K562 (cell line): Measurements from ENCODE around the gene FAM120C. TPM values are rescaled to one million over a fixed set of nuclear protein-coding genes. Genes with fewer than 3 reads are reported as not detected.
A peak's percentile ranks its signal among the peaks of the same experiment; 100 is the strongest.

Experiments
- ATAC-seq: fragments of 200-7000 bp; cut with Tn5 transposase; 3 replicates; pipeline ENCODE4 v1.9.1; 2020; ENCODE audit warnings: moderate library complexity
- Bru-seq: library from RNA; stranded (reverse); fragments of 400-500 nt; gene quantifications from one replicate; lab custom pipeline; 2021; lab: Mats Ljungman, UMichigan
- BruChase-seq, 2 experiments: library from RNA; stranded (reverse); fragments of 400-500 nt; gene quantifications; one replicate each; lab custom pipeline; 2021; lab: Mats Ljungman, UMichigan
- BruUV-seq: library from RNA; stranded (reverse); fragments of 400-500 nt; replicated peaks from 2 replicates; lab custom pipeline; 2021; lab: Mats Ljungman, UMichigan
- CTCF ChIA-PET: fragments of 300-600 bp; formaldehyde crosslinking; extraction: SDS; loops from one replicate; lab custom pipeline; 2021; ENCODE audit warnings: low intra/inter-chr PET ratio; lab: Yijun Ruan, JAX
- POLR2A ChIA-PET: fragments of 300-600, 350-650 bp; sonication (Branson Sonifier 250); formaldehyde crosslinking; extraction: SDS; loops from one replicate; lab custom pipeline; 2021; ENCODE audit warnings: antibody characterized with exemption, inconsistent platforms; lab: Yijun Ruan, JAX
- DNase-seq, 4 experiments: peaks; one replicate each; pipeline versions ENCODE4 v3.0.0 to v3.0.0-alpha.2; 2011 to 2018; ENCODE audit warnings: low spot score in 3 of 4, mixed read lengths in 3 of 4; ENCODE audit errors: extremely low read depth in 1 of 4
- FAIRE-seq: peaks from 2 replicates; lab custom pipeline; 2011; peaks lifted over from hg19 to GRCh38; lab: Jason Lieb, UNC
- H2AFZ ChIP-seq: 2 replicates; pipeline ENCODE4 v1.6.0; 2011; ENCODE audit warnings: low read depth, low read length, control low read depth, inconsistent platforms
- H3K27ac ChIP-seq: fragments of 200-600 bp; 3 replicates; pipeline ENCODE4 v1.8.0; 2011; ENCODE audit warnings: low read depth, mild to moderate bottlenecking, control low read depth, inconsistent platforms, low read length, moderate library complexity, mixed read lengths; ENCODE audit errors: extremely low read depth
- H3K27me3 ChIP-seq, 2 experiments: fragments of 300-600 bp in 1 of 2; 2 replicates in 1 of 2; 3 replicates in 1 of 2; pipeline versions ENCODE4 v1.6.0 to v1.8.0; 2011; ENCODE audit warnings: inconsistent platforms in 2 of 2, low read length in 2 of 2, mild to moderate bottlenecking in 1 of 2, mixed read lengths in 1 of 2, moderate library complexity in 1 of 2; ENCODE audit not compliant: control insufficient read depth in 2 of 2, insufficient read depth in 2 of 2
- H3K36me3 ChIP-seq: fragments of 300-600 bp; 3 replicates; pipeline ENCODE4 v1.8.0; 2011; ENCODE audit warnings: mild to moderate bottlenecking, low read length, inconsistent platforms; ENCODE audit not compliant: control insufficient read depth, insufficient read depth
- H3K4me1 ChIP-seq, 2 experiments: fragments of 200-600 bp in 1 of 2; replicated peaks in 1 of 2; 2 replicates in 1 of 2; 3 replicates in 1 of 2; pipeline versions ENCODE4 v1.5.1 to v1.8.0; 2011; ENCODE audit warnings: inconsistent platforms in 2 of 2, low read length in 2 of 2, mild to moderate bottlenecking in 1 of 2, mixed read lengths in 1 of 2, moderate library complexity in 1 of 2; ENCODE audit not compliant: control insufficient read depth in 2 of 2, insufficient read depth in 2 of 2
- H3K4me2 ChIP-seq: 2 replicates; pipeline ENCODE4 v1.6.1; 2011; ENCODE audit warnings: low read length, control low read depth, inconsistent platforms, mixed read lengths; ENCODE audit not compliant: insufficient read depth
- H3K4me3 ChIP-seq: fragments of 200-600 bp; sonication (generic), shearing (Covaris generic); 2 replicates; pipeline ENCODE4 v1.5.1; 2016; ENCODE audit warnings: control low read depth, inconsistent platforms
- H3K79me2 ChIP-seq: fragments of 200-600 bp; 3 replicates; pipeline ENCODE4 v1.8.0; 2011; ENCODE audit warnings: low read length, inconsistent platforms; ENCODE audit not compliant: control insufficient read depth, insufficient read depth
- H3K9ac ChIP-seq, 2 experiments: 2 replicates each; pipeline versions ENCODE4 v1.6.0 to v1.6.1; 2011; ENCODE audit warnings: low read depth in 2 of 2, low read length in 2 of 2, control low read depth in 1 of 2, inconsistent platforms in 1 of 2, mild to moderate bottlenecking in 1 of 2, mixed read lengths in 1 of 2; ENCODE audit not compliant: insufficient read depth in 1 of 2
- H3K9me1 ChIP-seq: one replicate; pipeline ENCODE4 v1.6.0; 2011; ENCODE audit warnings: inconsistent platforms, mild to moderate bottlenecking, low read length, moderate library complexity; ENCODE audit not compliant: control insufficient read depth, insufficient read depth
- H3K9me3 ChIP-seq: replicated peaks from 2 replicates; pipeline ENCODE4 v1.5.1; 2011; ENCODE audit warnings: low read depth, low read length, inconsistent platforms; ENCODE audit not compliant: control insufficient read depth, insufficient read depth
- H4K20me1 ChIP-seq: replicated peaks from 2 replicates; pipeline ENCODE4 v1.6.1; 2011; ENCODE audit warnings: low read length, inconsistent platforms, mixed read lengths; ENCODE audit not compliant: control insufficient read depth, insufficient read depth
- ETV5 ChIP-seq: sonication (generic); formaldehyde crosslinking; IDR thresholded peaks from 2 replicates; pipeline ENCODE4 v1.4.0; 2020; ENCODE audit warnings: low read depth, mild to moderate bottlenecking, missing genetic modification reagents
- KLF10 ChIP-seq: fragments of 250-450 bp; sonication (Bioruptor Pico); IDR thresholded peaks from 2 replicates; pipeline ENCODE4 v1.6.1; 2021; ENCODE audit warnings: matching md5 sums
- LCOR ChIP-seq: sonication (generic); formaldehyde crosslinking; IDR thresholded peaks from 2 replicates; pipeline ENCODE4 v1.8.0; 2022; ENCODE audit warnings: mild to moderate bottlenecking, missing genetic modification reagents
- PRMT5 ChIP-seq: sonication (generic); formaldehyde crosslinking; IDR thresholded peaks from 2 replicates; pipeline ENCODE4 v1.5.0; 2020; ENCODE audit warnings: missing genetic modification reagents
- YY1 ChIP-seq, 3 experiments: IDR thresholded peaks; 2 replicates each; pipeline ENCODE4 v1.6.1; 2011; ENCODE audit warnings: low read length in 2 of 3, mild to moderate bottlenecking in 2 of 3, moderate library complexity in 2 of 3, borderline replicate concordance in 1 of 3, control low read depth in 1 of 3, low read depth in 1 of 3; ENCODE audit not compliant: insufficient read depth in 3 of 3, insufficient replicate concordance in 2 of 3, control insufficient read depth in 1 of 3, insufficient read length in 1 of 3; ENCODE audit errors: extremely low read depth in 1 of 3
- WGBS: fragments of 100-300 bp; shearing (Covaris generic); methylation state at CpG from one replicate; pipeline ENCODE4 v1.1.6; 2016; ENCODE audit warnings: low coverage, mixed read lengths; ENCODE audit not compliant: insufficient coverage; ENCODE audit errors: missing lambda C conversion rate; 5-methylcytosine and 5-hydroxymethylcytosine counted together
- in situ Hi-C: fragments of 300-500 bp; cut with MboI; formaldehyde crosslinking; loops from 4 replicates; pipeline ENCODE4 v1.15.0; 2018; ENCODE audit warnings: inconsistent platforms, mixed read lengths
- intact Hi-C: fragments of 100-400 bp; cut with micrococcal nuclease; formaldehyde crosslinking; loops from 2 replicates; pipeline ENCODE4 v1.14.2; 2022
- long read RNA-seq, 3 experiments: library from polyadenylated mRNA in 2 of 3; library from RNA in 1 of 3; unstranded in 2 of 3; stranded (forward) in 1 of 3; transcript quantifications; one replicate each; pipeline ENCODE4 v2.0.0, GENCODE V29; 2019 to 2022
- polyA minus RNA-seq, 3 experiments: library from RNA; depleted of rRNA, polyadenylated mRNA; stranded (reverse); fragments of >200 nt; gene quantifications; 2 replicates each; pipeline ENCODE4 v1.2.3, GENCODE V29; 2011
- polyA plus RNA-seq, 8 experiments: library from polyadenylated mRNA; depleted of rRNA in 4 of 8; stranded (reverse) in 5 of 8; unstranded in 3 of 8; fragments of >200 nt; fragmentation: Nextera tagmentation in 2 of 8; fragmentation: Illumina TruSeq in 1 of 8; extraction: Ambion mirVana in 2 of 8; extraction: Trizol in 1 of 8; gene quantifications; 2 replicates each; pipeline versions ENCODE4 v1.2.1 to v1.2.3, GENCODE V29; 2011 to 2014; ENCODE audit warnings: inconsistent platforms in 1 of 8, missing spikeins in 1 of 8
- total RNA-seq, 7 experiments: library from RNA; depleted of rRNA in 6 of 7; stranded (reverse); fragments of >200 nt in 6 of 7; fragmentation: Illumina TruSeq in 2 of 7; extraction: Trizol in 2 of 7; gene quantifications; 2 replicates each; pipeline versions ENCODE4 v1.2.1 to v1.2.3, GENCODE V29; 2011 to 2021; ENCODE audit warnings: low replicate concordance in 1 of 7
- TF ChIP-seq, protein P1 (sequence below): sonication (generic); formaldehyde crosslinking; IDR thresholded peaks from 2 replicates; pipeline ENCODE4 v1.5.0; 2020; ENCODE audit warnings: missing genetic modification reagents

FAM120C gene, protein sequence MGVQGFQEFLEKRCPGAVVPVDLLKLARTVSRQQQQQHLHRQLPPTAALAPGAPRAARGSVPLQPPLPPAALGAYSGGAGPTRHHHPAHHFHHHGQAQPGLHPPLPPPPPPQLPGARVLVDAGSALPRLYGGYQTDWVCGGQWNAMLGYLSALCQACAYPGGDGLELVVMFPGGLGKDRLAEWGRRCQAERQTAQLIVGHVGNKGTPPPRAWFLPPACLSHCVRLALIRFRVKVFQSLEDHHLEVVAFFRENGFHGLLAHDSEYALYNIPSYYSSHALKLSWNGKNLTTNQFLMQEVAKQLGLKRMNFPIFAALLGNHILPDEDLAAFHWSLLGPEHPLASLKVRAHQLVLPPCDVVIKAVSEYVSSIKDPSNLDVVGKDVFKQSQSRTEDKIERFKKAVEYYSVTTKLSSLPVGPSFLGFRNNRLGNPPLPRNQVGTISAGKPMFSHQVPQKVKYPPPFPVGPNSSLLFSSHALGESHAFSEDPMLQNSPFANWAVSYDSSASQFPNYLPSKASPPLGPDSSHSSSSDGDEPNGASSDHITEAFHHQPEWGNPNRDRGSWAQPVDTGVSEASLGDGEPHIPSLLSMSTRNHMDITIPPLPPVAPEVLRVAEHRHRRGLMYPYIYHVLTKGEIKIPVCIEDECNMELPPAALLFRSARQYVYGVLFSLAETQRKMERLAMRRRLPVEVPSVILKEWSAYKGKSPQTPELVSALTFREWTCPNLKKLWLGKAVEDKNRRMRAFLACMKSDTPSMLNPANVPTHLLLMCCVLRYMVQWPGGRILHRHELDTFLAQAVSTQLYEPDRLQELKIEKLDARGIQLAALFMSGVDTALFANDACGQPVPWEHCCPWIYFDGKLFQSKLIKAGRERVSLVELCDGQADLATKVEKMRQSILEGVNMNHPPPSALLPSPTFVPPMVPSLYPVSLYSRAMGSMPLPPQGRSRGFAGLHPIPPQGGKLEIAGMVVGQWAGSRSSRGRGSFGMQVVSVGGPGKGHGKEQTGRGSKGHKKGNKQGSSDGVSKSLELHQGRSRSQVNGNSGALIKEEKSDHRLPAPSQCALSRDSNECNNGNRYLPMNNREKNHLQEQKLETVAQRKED
- total RNA-seq (2011; cell fraction: chromatin; rRNA removed; ENCODE audit: low replicate concordance): 4.4 and 6.0 TPM in 2 replicates
- total RNA-seq (2011; cell fraction: nucleolus; rRNA removed): 5.7 and 7.2 TPM in 2 replicates
- 5.0 TPM in 2 replicates for total RNA-seq (2011; cell fraction: nucleoplasm; rRNA removed)
- 5.5 and 7.6 TPM in 2 replicates for total RNA-seq (2014; rRNA removed)
- total RNA-seq (2014; rRNA removed; fragmentation: Illumina TruSeq; extraction: Trizol): 0.83 and 1.5 TPM in 2 replicates
- 2.6 and 3.0 TPM in 2 replicates for total RNA-seq (2015; rRNA removed; fragmentation: Illumina TruSeq; extraction: Trizol)
- total RNA-seq (2021): 6.1 and 6.7 TPM in 2 replicates
- 2.1 and 2.2 TPM in 2 replicates for polyA plus RNA-seq (2011; rRNA removed)
- polyA plus RNA-seq (2011; cell fraction: cytosol; rRNA removed): 1.9 and 7.5 TPM in 2 replicates
- 5.7 and 11.3 TPM in 2 replicates for polyA plus RNA-seq (2011; cell fraction: nucleus; rRNA removed)
- polyA plus RNA-seq (2012): 2.8 and 4.5 TPM in 2 replicates
- polyA plus RNA-seq (2014; fragmentation: Illumina TruSeq; extraction: Trizol): 1.8 and 2.1 TPM in 2 replicates
- under 1 TPM; 0.21 to 0.34 TPM for polyA plus RNA-seq (2014; fragmentation: Nextera tagmentation; extraction: Ambion mirVana)
- 6.3 and 6.5 TPM in 2 replicates for polyA plus RNA-seq (2014; rRNA removed)
- 2.2 and 3.4 TPM in 2 replicates for polyA minus RNA-seq (2011; rRNA and poly(A)+ RNA removed)
- 2.8 and 4.6 TPM in 2 replicates for polyA minus RNA-seq (2011; cell fraction: cytosol; rRNA and poly(A)+ RNA removed)
- 8.2 and 12.9 TPM in 2 replicates for polyA minus RNA-seq (2011; cell fraction: nucleus; rRNA and poly(A)+ RNA removed)
- percentile 45 among the genes with signal in this experiment for Bru-seq, nascent RNA
- BruChase-seq, experiment 1, labeled RNA remaining after a 2-hour chase: percentile 51 among the genes with signal in this experiment
- percentile 52 among the genes with signal in this experiment for BruChase-seq, experiment 2, labeled RNA remaining after a 6-hour chase
- long read RNA-seq, experiment 1, transcript FAM120C-203 (2 exons, 1,140 nt): major isoform, 5 of 7 reads
- long read RNA-seq, experiment 1, partial matches to known transcripts: 1 of 7 reads
- long read RNA-seq, experiment 1, other reads (novel, unspliced or antisense): 1 of 7 reads
- long read RNA-seq, experiment 2, transcript FAM120C-203 (2 exons, 1,140 nt): major isoform, 7 of 7 reads
- long read RNA-seq, experiment 2, partial matches to known transcripts: 0 of 7 reads
- long read RNA-seq, experiment 2, other reads (novel, unspliced or antisense): 0 of 7 reads
- long read RNA-seq, experiment 3, partial matches to known transcripts: 0 of 1 reads
- long read RNA-seq, experiment 3, other reads (novel, unspliced or antisense): 0 of 1 reads

DNA sequence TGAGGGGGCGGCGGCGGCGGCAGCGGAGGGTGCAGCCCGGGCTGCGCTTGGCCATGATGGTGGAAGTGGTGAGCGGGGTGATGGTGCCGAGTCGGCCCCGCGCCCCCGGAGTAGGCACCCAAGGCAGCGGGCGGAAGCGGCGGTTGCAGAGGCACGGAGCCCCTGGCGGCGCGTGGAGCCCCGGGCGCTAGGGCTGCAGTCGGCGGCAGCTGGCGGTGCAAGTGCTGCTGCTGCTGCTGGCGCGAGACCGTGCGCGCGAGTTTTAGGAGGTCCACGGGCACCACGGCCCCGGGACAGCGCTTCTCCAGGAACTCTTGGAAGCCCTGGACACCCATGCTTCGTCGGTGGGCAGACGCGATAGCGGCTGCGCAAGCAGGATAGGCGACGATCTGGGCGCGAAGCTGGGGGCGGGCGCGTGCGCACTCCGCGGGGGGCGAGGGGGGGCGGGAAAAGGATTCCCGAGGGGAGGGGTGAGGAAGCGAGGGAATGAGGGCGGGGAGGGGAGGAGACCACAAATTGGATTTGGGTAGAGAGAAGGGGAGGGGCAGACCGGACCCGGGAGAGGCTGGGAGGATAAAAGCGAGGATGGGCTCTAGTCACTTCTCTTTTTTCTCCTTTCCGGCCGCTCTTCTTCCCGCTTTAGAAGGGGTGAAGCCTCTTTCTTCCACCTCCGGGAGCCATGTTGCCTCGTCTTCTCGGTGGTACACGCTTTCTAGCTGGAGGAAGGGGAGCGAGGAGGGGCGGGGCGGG is at the start of gene FAM120C:
TSS of gene FAM120C (minus strand) at position 391 of the 750 bp plus-strand sequence. CDS start at position 335, 56 bp downstream.
- no peaks in the 10 kb centered on the region for H3K9me1 ChIP-seq
- intact Hi-C loops (no loop called here), in situ Hi-C loops (no loop called here)
- peak within 1 kb of the TSS; percentile 82 for H2AFZ ChIP-seq
- peak; percentile 83 for ATAC-seq
- FAIRE-seq: no peak
- H3K36me3 ChIP-seq: no peaks in the 10 kb centered on the region
- peak; percentile 75 to 86 (median 81) for DNase-seq
- H4K20me1 ChIP-seq: no peaks in the 10 kb centered on the region
- 22% methylated on average over 32 of the region's 70 CpGs for WGBS
- no TSS peak for BruUV-seq
- peaks cover 50% of the 10 kb centered on the region for H3K79me2 ChIP-seq
- H3K4me2 ChIP-seq: peak within 1 kb of the TSS; percentile 71
- no peaks in the 10 kb centered on the region for H3K27me3 ChIP-seq
- peak within 1 kb of the TSS; percentile 57 to 92; a peak in 3 of 4 replicates for H3K9ac ChIP-seq
- H3K4me3 ChIP-seq: peak within 1 kb of the TSS; percentile 56
- peaks cover 0 to 5% of the 10 kb centered on the region in 2 experiments; a peak in 2 of 5 replicates for H3K4me1 ChIP-seq
- POLR2A ChIA-PET: interaction anchor here (0.6 kb wide), 1 partner anchor 13 kb away, joined by 4 read pairs; no protein-coding TSS in a partner anchor
- CTCF ChIA-PET: no interaction called here
- H3K9me3 ChIP-seq: no peaks in the 10 kb centered on the region
- peak within 1 kb of the TSS; percentile 66 for H3K27ac ChIP-seq
- TF ChIP-seq YY1 (IDR thresholded peaks at IDR 0.05; ENCODE audit: borderline replicate concordance in 1 of 3, control insufficient read depth in 1 of 3, extremely low read depth in 1 of 3, insufficient read depth in 3 of 3, insufficient read length in 1 of 3, insufficient replicate concordance in 2 of 3, low read depth in 1 of 3, low read length in 2 of 3) (peak in 1 of 3 experiments; percentile 56), ETV5 (CRISPR knock-in tag) (no peak), LCOR (CRISPR knock-in tag) (no peak), KLF10 (CRISPR knock-in tag) (no peak), PRMT5 (CRISPR knock-in tag) (no peak)
- TF ChIP-seq, protein P1, sequence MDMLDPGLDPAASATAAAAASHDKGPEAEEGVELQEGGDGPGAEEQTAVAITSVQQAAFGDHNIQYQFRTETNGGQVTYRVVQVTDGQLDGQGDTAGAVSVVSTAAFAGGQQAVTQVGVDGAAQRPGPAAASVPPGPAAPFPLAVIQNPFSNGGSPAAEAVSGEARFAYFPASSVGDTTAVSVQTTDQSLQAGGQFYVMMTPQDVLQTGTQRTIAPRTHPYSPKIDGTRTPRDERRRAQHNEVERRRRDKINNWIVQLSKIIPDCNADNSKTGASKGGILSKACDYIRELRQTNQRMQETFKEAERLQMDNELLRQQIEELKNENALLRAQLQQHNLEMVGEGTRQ: no peak
